ENCODE data around the gene OR8A1. TPM values are rescaled to one million over a fixed set of nuclear protein-coding genes. Genes with fewer than 3 reads are reported as not detected.

OR8A1 gene
- total and polyA plus RNA-seq, 7 donors: not detected

DNA sequence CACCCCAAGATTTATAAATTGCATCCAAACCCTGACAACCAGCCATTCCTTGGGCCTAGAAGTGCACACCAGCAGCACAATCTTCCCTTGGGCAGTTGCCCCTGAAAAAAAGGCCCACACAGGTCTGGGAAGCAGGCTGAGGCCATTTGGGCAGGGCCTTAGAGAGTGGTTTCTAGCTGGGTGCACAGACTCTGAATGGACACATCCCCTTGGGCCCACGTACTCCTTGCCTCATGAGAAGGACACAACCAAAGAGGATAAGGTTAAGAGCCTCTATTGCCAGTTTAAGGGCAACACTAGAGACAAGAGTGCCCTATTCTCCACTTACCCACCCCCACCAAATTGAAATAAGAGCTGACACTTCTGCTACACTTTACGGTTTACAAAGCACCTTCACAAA lies 40.5 kb downstream of the OR8A1 start:
- Histone ChIP-seq H3K27ac (no peak overlapping the region), H3K4me1 (no peaks in the 10 kb centered on the region), H3K4me3 (no peak overlapping the region), H3K36me3 (no peaks in the 10 kb centered on the region), H3K27me3 (peaks cover 0 to 13% (median 0%) of the 10 kb centered on the region in 3 donors), H3K9me3 (no peaks in the 10 kb centered on the region)
- WGBS, 2 donors: 90 to 93% methylated on average over 2 of the region's 2 CpGs
- DNase-seq: no peak
- intact Hi-C loops (cut with DNase I): no loop called here
- TF ChIP-seq, protein P1, sequence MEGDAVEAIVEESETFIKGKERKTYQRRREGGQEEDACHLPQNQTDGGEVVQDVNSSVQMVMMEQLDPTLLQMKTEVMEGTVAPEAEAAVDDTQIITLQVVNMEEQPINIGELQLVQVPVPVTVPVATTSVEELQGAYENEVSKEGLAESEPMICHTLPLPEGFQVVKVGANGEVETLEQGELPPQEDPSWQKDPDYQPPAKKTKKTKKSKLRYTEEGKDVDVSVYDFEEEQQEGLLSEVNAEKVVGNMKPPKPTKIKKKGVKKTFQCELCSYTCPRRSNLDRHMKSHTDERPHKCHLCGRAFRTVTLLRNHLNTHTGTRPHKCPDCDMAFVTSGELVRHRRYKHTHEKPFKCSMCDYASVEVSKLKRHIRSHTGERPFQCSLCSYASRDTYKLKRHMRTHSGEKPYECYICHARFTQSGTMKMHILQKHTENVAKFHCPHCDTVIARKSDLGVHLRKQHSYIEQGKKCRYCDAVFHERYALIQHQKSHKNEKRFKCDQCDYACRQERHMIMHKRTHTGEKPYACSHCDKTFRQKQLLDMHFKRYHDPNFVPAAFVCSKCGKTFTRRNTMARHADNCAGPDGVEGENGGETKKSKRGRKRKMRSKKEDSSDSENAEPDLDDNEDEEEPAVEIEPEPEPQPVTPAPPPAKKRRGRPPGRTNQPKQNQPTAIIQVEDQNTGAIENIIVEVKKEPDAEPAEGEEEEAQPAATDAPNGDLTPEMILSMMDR (IDR thresholded peaks at IDR 0.05): no peak
- TF ChIP-seq EP300 (IDR thresholded peaks at IDR 0.05) (no peak), POLR2AphosphoS5 (IDR thresholded peaks at IDR 0.05) (no peak), POLR2A (IDR thresholded peaks at IDR 0.05) (no peak)

DNA sequence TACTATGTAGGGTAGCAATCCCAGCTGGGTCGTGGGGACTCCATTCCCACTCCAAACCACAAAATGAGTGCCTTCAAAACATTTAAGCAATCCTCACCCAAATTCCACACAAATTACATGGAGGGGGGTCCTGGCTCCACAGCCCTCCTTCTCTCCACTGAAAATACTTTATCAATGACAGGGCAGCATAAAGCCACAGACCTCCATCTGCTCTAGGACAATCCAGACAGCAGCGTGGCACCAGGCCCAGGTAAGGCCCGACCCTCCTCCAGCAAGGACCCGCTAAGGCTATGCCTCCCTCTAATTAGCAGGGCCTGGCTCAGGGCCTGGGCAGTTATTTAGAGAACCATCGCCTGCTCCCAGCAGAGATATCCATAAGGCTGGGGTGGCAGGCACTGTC lies 41.3 kb downstream of the OR8A1 start, which contains the start of gene PANX3:
TSS of gene PANX3 (plus strand) at position 365 of the 400 bp plus-strand sequence. CDS start 129 bp downstream, outside the sequence.
- intact Hi-C loops (cut with DNase I): no loop called here
- WGBS, 2 donors: 75 to 85% methylated on average over 5 of the region's 5 CpGs
- TF ChIP-seq EP300 (IDR thresholded peaks at IDR 0.05) (no peak), POLR2A (IDR thresholded peaks at IDR 0.05) (no peak), POLR2AphosphoS5 (IDR thresholded peaks at IDR 0.05) (no peak)
- TF ChIP-seq, protein P1 (IDR thresholded peaks at IDR 0.05): no peak
- H3K36me3 ChIP-seq: no peaks in the 10 kb centered on the region
- no peak for DNase-seq
- H3K4me3 ChIP-seq: no peak within 1 kb of the TSS
- H3K27ac ChIP-seq: no peak within 1 kb of the TSS
- peaks cover 0 to 15% (median 0%) of the 10 kb centered on the region in 3 donors for H3K27me3 ChIP-seq
- H3K9me3 ChIP-seq: no peaks in the 10 kb centered on the region
- no peaks in the 10 kb centered on the region for H3K4me1 ChIP-seq

DNA sequence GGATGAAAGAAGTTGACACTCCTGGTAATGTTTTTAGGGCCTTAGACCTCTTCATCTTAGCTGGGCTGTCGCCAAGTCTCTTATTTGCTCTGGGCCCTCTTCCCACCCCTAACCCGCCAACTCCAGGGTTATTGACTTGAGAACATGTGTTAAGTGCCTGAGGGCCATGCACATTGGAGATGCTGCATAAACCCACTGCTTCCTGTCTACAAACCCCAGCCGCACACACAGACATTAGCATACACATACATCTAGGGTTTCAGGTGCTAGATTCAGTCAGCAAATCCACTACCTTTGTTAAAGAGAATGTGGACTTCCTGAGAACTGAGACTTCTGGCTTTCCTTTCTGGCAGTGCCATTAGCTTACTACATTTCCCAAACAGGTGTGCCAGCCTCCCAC lies 42.2 kb downstream of the OR8A1 start:
- TF ChIP-seq POLR2A (IDR thresholded peaks at IDR 0.05): no peak
- TF ChIP-seq POLR2AphosphoS5 (IDR thresholded peaks at IDR 0.05): no peak
- no peak for TF ChIP-seq EP300 (IDR thresholded peaks at IDR 0.05)
- TF ChIP-seq, protein P1 (IDR thresholded peaks at IDR 0.05): no peak
- Histone ChIP-seq H3K27ac (no peak overlapping the region), H3K27me3 (peaks cover 0 to 15% (median 0%) of the 10 kb centered on the region in 3 donors), H3K4me1 (no peaks in the 10 kb centered on the region), H3K9me3 (no peaks in the 10 kb centered on the region), H3K4me3 (no peak overlapping the region), H3K36me3 (no peaks in the 10 kb centered on the region)
- intact Hi-C loops (cut with DNase I): no loop called here
- no peak for DNase-seq
- WGBS, 2 donors: 53 to 60% methylated on average over 3 of the region's 3 CpGs

DNA sequence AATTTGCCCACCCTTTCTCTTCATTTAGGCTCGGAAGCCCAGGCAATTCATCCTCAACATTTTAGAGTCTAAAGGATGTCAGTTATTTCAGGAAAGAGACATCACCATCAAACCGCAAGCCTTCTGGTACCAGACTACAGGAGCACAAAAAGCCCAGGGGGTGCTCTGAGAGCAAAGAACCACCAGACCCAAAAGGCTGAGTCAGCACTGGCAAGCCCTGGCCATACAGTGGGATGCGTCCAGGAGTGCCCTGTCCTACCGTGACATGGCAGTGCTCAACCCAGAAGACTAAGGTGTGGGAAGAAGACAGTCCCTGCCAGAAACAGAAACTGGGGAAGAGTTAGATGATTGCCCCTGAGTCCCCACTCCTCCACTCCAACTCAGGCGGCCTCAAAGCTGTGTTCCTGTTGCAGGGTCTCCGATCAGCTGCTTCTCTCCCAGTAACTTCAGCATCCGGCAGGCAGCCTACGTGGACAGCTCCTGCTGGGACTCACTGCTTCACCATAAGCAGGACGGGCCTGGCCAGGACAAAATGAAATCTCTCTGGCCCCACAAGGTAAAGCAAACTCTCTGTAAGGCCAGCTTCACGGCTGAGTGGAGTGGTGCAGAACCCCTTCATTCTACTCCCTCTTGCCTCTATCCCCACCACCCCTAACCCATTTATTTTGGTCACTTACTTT lies 42.9 kb downstream of the OR8A1 start:
- intact Hi-C loops (cut with DNase I): no loop called here
- H3K36me3 ChIP-seq: no peaks in the 10 kb centered on the region
- 80 to 89% methylated on average over 10 of the region's 10 CpGs for WGBS, 2 donors

More for the DNA sequence above, 42.9 kb downstream of the OR8A1 start:
- no peak overlapping the region for H3K4me3 ChIP-seq
- H3K27me3 ChIP-seq: peaks cover 0 to 15% (median 0%) of the 10 kb centered on the region in 3 donors
- no peak overlapping the region for H3K27ac ChIP-seq
- H3K4me1 ChIP-seq: no peaks in the 10 kb centered on the region
- no peak for DNase-seq
- H3K9me3 ChIP-seq: no peaks in the 10 kb centered on the region
- TF ChIP-seq EP300 (IDR thresholded peaks at IDR 0.05): no peak
- TF ChIP-seq POLR2A (IDR thresholded peaks at IDR 0.05): no peak
- no peak for TF ChIP-seq POLR2AphosphoS5 (IDR thresholded peaks at IDR 0.05)
- TF ChIP-seq, protein P1 (IDR thresholded peaks at IDR 0.05): no peak

Measured in sigmoid colon (tissue), 7 donors.